Testis (tissue), 2 donors: ENCODE results near the gene TRAPPC10.

Source experiments
- CTCF ChIP-seq, 3 experiments: fragments of 450-650 bp in 2 of 3; fragments of 200-600 bp in 1 of 3; sonication (generic) in 1 of 3; IDR thresholded peaks; one replicate each; pipeline ENCODE4 v1.5.1; 2016 to 2019; ENCODE audit warnings: antibody characterized with exemption in 3 of 3, mild to moderate bottlenecking in 2 of 3, moderate library complexity in 1 of 3
- POLR2A ChIP-seq: fragments of 450-650 bp; IDR thresholded peaks from one replicate; pipeline ENCODE4 v1.6.1; 2017; ENCODE audit warnings: antibody characterized with exemption, mild to moderate bottlenecking, moderate library complexity

GRCh38 chr21:44011123-44011522 is 986 bp upstream of the TRAPPC10 start:
- TF ChIP-seq CTCF (IDR thresholded peaks at IDR 0.05), result no peak
- TF ChIP-seq POLR2A, result no peak
